ENCODE results near the gene ASB6.

ASB6 gene

GRCh38 chr9:129641750-129642585 lies at the start of gene ASB6:
Gene ASB6, minus strand, starts transcription at chr9:129642151. Its CDS starts 152 bp downstream, at chr9:129641999.
- DNase-seq, result peak; percentile 88

GRCh38 chr9:129688285-129689043 lies 46.5 kb upstream of the ASB6 start:
- no peak for DNase-seq

- DNase-seq, result no peak
Measured at GRCh38 chr9:129687391-129687790, 45.4 kb upstream of the ASB6 start.

- no peak for DNase-seq
Measured at GRCh38 chr9:129686736-129687135, 44.8 kb upstream of the ASB6 start.

- no peak for DNase-seq
Measured at GRCh38 chr9:129685933-129686259, 43.9 kb upstream of the ASB6 start.

- no peak for DNase-seq
Measured at GRCh38 chr9:129685220-129685932, 43.4 kb upstream of the ASB6 start.

GRCh38 chr9:129682381-129682780 lies 40.4 kb upstream of the ASB6 start:
- DNase-seq, result no peak

GRCh38 chr9:129681924-129682323 lies 40.0 kb upstream of the ASB6 start:
- no peak for DNase-seq

- no peak for DNase-seq
Measured at GRCh38 chr9:129679537-129679936, 37.6 kb upstream of the ASB6 start.

GRCh38 chr9:129678844-129679243 lies 36.9 kb upstream of the ASB6 start:
- DNase-seq, result no peak

- DNase-seq, result no peak
Measured at GRCh38 chr9:129677456-129677855, 35.5 kb upstream of the ASB6 start.

GRCh38 chr9:129676975-129677374 lies 35.0 kb upstream of the ASB6 start:
- DNase-seq, result no peak

GRCh38 chr9:129676287-129676686 lies 34.3 kb upstream of the ASB6 start:
- no peak for DNase-seq

GRCh38 chr9:129675620-129676019 lies 33.7 kb upstream of the ASB6 start:
- no peak for DNase-seq

- no peak for DNase-seq
Measured at GRCh38 chr9:129674229-129674628, 32.3 kb upstream of the ASB6 start.

- no peak for DNase-seq
Measured at GRCh38 chr9:129673602-129674001, 31.7 kb upstream of the ASB6 start.

GRCh38 chr9:129672702-129673101 lies 30.8 kb upstream of the ASB6 start:
- DNase-seq, result no peak

GRCh38 chr9:129671519-129671918 lies 29.6 kb upstream of the ASB6 start:
- DNase-seq, result no peak

- no peak for DNase-seq
Measured at GRCh38 chr9:129671065-129671464, 29.1 kb upstream of the ASB6 start.

- no peak for DNase-seq
Measured at GRCh38 chr9:129669946-129670345, 28.0 kb upstream of the ASB6 start.

GRCh38 chr9:129669141-129669718 lies 27.3 kb upstream of the ASB6 start:
- no peak for DNase-seq

GRCh38 chr9:129667850-129668249 lies 25.9 kb upstream of the ASB6 start:
- no peak for DNase-seq

- no peak for DNase-seq
Measured at GRCh38 chr9:129667378-129667777, 25.4 kb upstream of the ASB6 start.

All from NCI-H146 (cell line).